Retinal pigment epithelial cell (primary cell): ENCODE results near the gene CCDC81.

Source experiments
- DNase-seq: peaks from one replicate; pipeline ENCODE4 v3.0.0-alpha.2; 2010; ENCODE audit warnings: low read depth
- H3K4me3 ChIP-seq: 2 replicates; pipeline ENCODE4 v1.5.1; 2011; ENCODE audit warnings: mild to moderate bottlenecking, low read length, control low read depth, moderate library complexity
- CTCF ChIP-seq: conservative IDR thresholded peaks from 2 replicates; pipeline ENCODE4 v1.5.1; 2011; ENCODE audit warnings: low read depth, low read length, control low read depth, inconsistent platforms

The CCDC81 gene

GRCh38 chr11:86372041-86372440 lies 2.6 kb upstream of the CCDC81 start:
- DNase-seq: no peak
- H3K4me3 ChIP-seq: no peak overlapping the region
- TF ChIP-seq CTCF: no peak

- no peak for DNase-seq
- H3K4me3 ChIP-seq: no peak overlapping the region
- no peak for TF ChIP-seq CTCF
These were observed 2.1 kb upstream of the CCDC81 start for GRCh38 chr11:86372586-86372985.

- DNase-seq: no peak
- TF ChIP-seq CTCF: no peak
- H3K4me3 ChIP-seq: peak overlapping the region; percentile 35
These were observed 618 bp upstream of the CCDC81 start for GRCh38 chr11:86374069-86374468.

GRCh38 chr11:86377972-86378371 lies 3.3 kb downstream of the CCDC81 start:
- TF ChIP-seq CTCF: no peak
- no peak for DNase-seq
- no peak overlapping the region for H3K4me3 ChIP-seq

- no peak overlapping the region for H3K4me3 ChIP-seq
- no peak for TF ChIP-seq CTCF
- DNase-seq: no peak
These were observed 5.8 kb downstream of the CCDC81 start for GRCh38 chr11:86380295-86381059.

GRCh38 chr11:86383041-86383955 lies 8.6 kb downstream of the CCDC81 start:
- H3K4me3 ChIP-seq: no peak overlapping the region
- DNase-seq: no peak
- TF ChIP-seq CTCF: no peak

- no peak for DNase-seq
- H3K4me3 ChIP-seq: no peak overlapping the region
- no peak for TF ChIP-seq CTCF
These were observed 11.6 kb downstream of the CCDC81 start for GRCh38 chr11:86386283-86386682.
